Activated CD8-positive, alpha-beta T cell treated with anti-CD3 and anti-CD28 coated beads for 36 hours (primary cell): ENCODE results near the gene RMND5B. TPM values are rescaled to one million over a fixed set of nuclear protein-coding genes. Genes with fewer than 3 reads are reported as not detected.
"Not testable (repeated sequence)": the region's sequence is repeated elsewhere in the genome, so short reads cannot be mapped to it uniquely, and the experiment has no call there.

Experiments
- ATAC-seq: fragments of 200-7000 bp; cut with Tn5 transposase; one replicate; pipeline ENCODE4 v1.10.0; 2021; ENCODE audit warnings: mild to moderate bottlenecking, moderate library complexity
- CTCF ChIA-PET: fragments of 350-600 bp; sonication (Branson Sonifier 250); formaldehyde crosslinking; loops from one replicate; lab custom pipeline; 2021; ENCODE audit warnings: antibody characterized with exemption; lab: Charles Lee
- POLR2A ChIA-PET: fragments of 350-600 bp; sonication (Branson Sonifier 250); formaldehyde crosslinking; loops from one replicate; lab custom pipeline; 2021; ENCODE audit warnings: antibody characterized with exemption; lab: Charles Lee
- DNase-seq: peaks from one replicate; pipeline ENCODE4 v3.0.0-alpha.2; 2020
- H3K27ac Mint-ChIP-seq: one replicate; pipeline ENCODE4 v1.8.0; 2021; ENCODE audit warnings: mild to moderate bottlenecking, mixed read lengths
- H3K27me3 Mint-ChIP-seq: one replicate; pipeline ENCODE4 v1.8.0; 2021; ENCODE audit warnings: mixed read lengths
- H3K36me3 Mint-ChIP-seq: one replicate; pipeline ENCODE4 v1.8.0; 2021; ENCODE audit warnings: low read depth, mixed read lengths
- H3K4me1 Mint-ChIP-seq: one replicate; pipeline ENCODE4 v1.8.0; 2021; ENCODE audit warnings: low read depth, mixed read lengths
- H3K4me3 Mint-ChIP-seq: one replicate; pipeline ENCODE4 v1.8.0; 2021; ENCODE audit warnings: mild to moderate bottlenecking, moderate library complexity, mixed read lengths
- H3K9me3 Mint-ChIP-seq: one replicate; pipeline ENCODE4 v1.8.0; 2021; ENCODE audit warnings: mixed read lengths
- CTCF ChIP-seq: fragments of 200-600 bp; IDR thresholded peaks from one replicate; pipeline ENCODE4 v1.8.0; 2022; ENCODE audit warnings: antibody characterized with exemption, mild to moderate bottlenecking
- intact Hi-C: fragments of 100-400 bp; cut with micrococcal nuclease; formaldehyde crosslinking; loops from one replicate; pipeline ENCODE4 v1.10.0; 2022
- total RNA-seq, 2 experiments: library from RNA; stranded (reverse); gene quantifications; one replicate each; pipeline ENCODE4 v1.2.3, GENCODE V29; 2021

The RMND5B gene
- total RNA-seq, 2 experiments from 2014 or later = 32.9 to 33.4 TPM

- Mint-ChIP-seq H3K4me1 (peaks cover 22% of the 10 kb centered on the region), H3K36me3 (peaks cover 12% of the 10 kb centered on the region), H3K9me3 (no peaks in the 10 kb centered on the region), H3K4me3 (peak overlapping the region; percentile 43), H3K27ac (no peak overlapping the region), H3K27me3 (no peaks in the 10 kb centered on the region)
- CTCF ChIA-PET = interaction anchor here (1.0 to 1.3 kb wide), 2 partner anchors 9 to 54 kb away, joined by 3 to 5 read pairs; no protein-coding TSS in a partner anchor
- intact Hi-C loops = no loop called here
- POLR2A ChIA-PET = interaction anchor here (0.6 to 6.0 kb wide), 5 partner anchors 9 to 75 kb away, joined by 3 to 44 read pairs (median 4); partner anchors contain the start of genes HNRNPAB, N4BP3 and NHP2
- DNase-seq (no peak), ATAC-seq (no peak)
- TF ChIP-seq CTCF = no peak
Observed at GRCh38 chr5:178129296-178129695, 1.5 kb upstream of the RMND5B start.

- DNase-seq, H3K9me3 Mint-ChIP-seq, ATAC-seq, H3K27me3 Mint-ChIP-seq, intact Hi-C loops: not testable (repeated sequence)
- H3K27ac Mint-ChIP-seq = peak overlapping the region; percentile 66
- CTCF ChIA-PET = interaction anchor here (0.6 to 1.0 kb wide), 2 partner anchors 14 to 57 kb away, joined by 3 read pairs; no protein-coding TSS in a partner anchor
- H3K4me1 Mint-ChIP-seq = peaks cover 17% of the 10 kb centered on the region
- peaks cover 12% of the 10 kb centered on the region for H3K36me3 Mint-ChIP-seq
- H3K4me3 Mint-ChIP-seq = peak overlapping the region; percentile 72
- POLR2A ChIA-PET = interaction anchor here (1.1 to 6.0 kb wide), 3 partner anchors 10 to 54 kb away, joined by 4 to 44 read pairs (median 16); partner anchors contain the start of gene N4BP3
Observed at GRCh38 chr5:178130234-178130575, 609 bp upstream of the RMND5B start.

- H3K27ac Mint-ChIP-seq = peak overlapping the region; percentile 80
- peak; percentile 6 for ATAC-seq
- CTCF ChIA-PET = interaction anchor here (1.5 to 1.7 kb wide), 5 partner anchors 11 to 55 kb away, joined by 4 to 8 read pairs (median 5); no protein-coding TSS in a partner anchor
- TF ChIP-seq CTCF = no peak
- peaks cover 15% of the 10 kb centered on the region for H3K36me3 Mint-ChIP-seq
- intact Hi-C loops = no loop called here
- no peaks in the 10 kb centered on the region for H3K27me3 Mint-ChIP-seq
- H3K4me3 Mint-ChIP-seq = peak overlapping the region; percentile 72
- H3K4me1 Mint-ChIP-seq = peaks cover 15% of the 10 kb centered on the region
- H3K9me3 Mint-ChIP-seq = no peaks in the 10 kb centered on the region
- DNase-seq = no peak
- POLR2A ChIA-PET = interaction anchor here (0.8 to 6.0 kb wide), 9 partner anchors 9 to 78 kb away, joined by 3 to 44 read pairs (median 3); partner anchors contain the start of genes N4BP3 and NHP2
Observed at GRCh38 chr5:178131446-178131996, 707 bp downstream of the RMND5B start.

GRCh38 chr5:178136990-178137389 is 6.2 kb downstream of the RMND5B start:
- CTCF ChIA-PET = interaction anchor here (1.2 to 5.1 kb wide), 5 partner anchors 8 to 61 kb away, joined by 3 to 56 read pairs (median 13); no protein-coding TSS in a partner anchor

GRCh38 chr5:178137991-178138390 is 7.2 kb downstream of the RMND5B start:
- H3K36me3 Mint-ChIP-seq = peaks cover 29% of the 10 kb centered on the region
- peaks cover 10% of the 10 kb centered on the region for H3K4me1 Mint-ChIP-seq
- H3K9me3 Mint-ChIP-seq = no peaks in the 10 kb centered on the region
- H3K27ac Mint-ChIP-seq = no peak overlapping the region
- no peak overlapping the region for H3K4me3 Mint-ChIP-seq
- DNase-seq (no peak), ATAC-seq (no peak)
- no peaks in the 10 kb centered on the region for H3K27me3 Mint-ChIP-seq
- CTCF ChIA-PET = interaction anchor here (1.2 to 5.1 kb wide), 4 partner anchors 14 to 62 kb away, joined by 3 to 56 read pairs (median 16); no protein-coding TSS in a partner anchor
- no peak for TF ChIP-seq CTCF
- intact Hi-C loops = no loop called here
- POLR2A ChIA-PET = interaction anchor here (0.6 to 4.1 kb wide), 4 partner anchors 10 to 51 kb away, joined by 3 to 37 read pairs (median 4); no protein-coding TSS in a partner anchor

More at GRCh38 chr5:178136990-178137389, 6.2 kb downstream of the RMND5B start:
- peaks cover 13% of the 10 kb centered on the region for H3K4me1 Mint-ChIP-seq
- intact Hi-C loops = no loop called here
- H3K4me3 Mint-ChIP-seq = no peak overlapping the region
- POLR2A ChIA-PET = interaction anchor here (0.6 to 4.1 kb wide), 2 partner anchors 11 to 589 kb away, joined by 3 to 37 read pairs; no protein-coding TSS in a partner anchor
- H3K9me3 Mint-ChIP-seq = no peaks in the 10 kb centered on the region
- no peak overlapping the region for H3K27ac Mint-ChIP-seq
- no peak for TF ChIP-seq CTCF
- H3K27me3 Mint-ChIP-seq = no peaks in the 10 kb centered on the region
- ATAC-seq = no peak
- DNase-seq = no peak
- H3K36me3 Mint-ChIP-seq = peaks cover 25% of the 10 kb centered on the region
